Activated CD8-positive, alpha-beta T cell treated with anti-CD3 and anti-CD28 coated beads for 36 hours (primary cell): ENCODE results near the gene ZNRF2. TPM values are rescaled to one million over a fixed set of nuclear protein-coding genes. Genes with fewer than 3 reads are reported as not detected.

Experiments used
- ATAC-seq: fragments of 200-7000 bp; cut with Tn5 transposase; one replicate; pipeline ENCODE4 v1.10.0; 2021; ENCODE audit warnings: mild to moderate bottlenecking, moderate library complexity
- CTCF ChIA-PET: fragments of 350-600 bp; sonication (Branson Sonifier 250); formaldehyde crosslinking; loops from one replicate; lab custom pipeline; 2021; ENCODE audit warnings: antibody characterized with exemption; lab: Charles Lee
- POLR2A ChIA-PET: fragments of 350-600 bp; sonication (Branson Sonifier 250); formaldehyde crosslinking; loops from one replicate; lab custom pipeline; 2021; ENCODE audit warnings: antibody characterized with exemption; lab: Charles Lee
- DNase-seq: peaks from one replicate; pipeline ENCODE4 v3.0.0-alpha.2; 2020
- H3K27ac Mint-ChIP-seq: one replicate; pipeline ENCODE4 v1.8.0; 2021; ENCODE audit warnings: mild to moderate bottlenecking, mixed read lengths
- H3K27me3 Mint-ChIP-seq: one replicate; pipeline ENCODE4 v1.8.0; 2021; ENCODE audit warnings: mixed read lengths
- H3K36me3 Mint-ChIP-seq: one replicate; pipeline ENCODE4 v1.8.0; 2021; ENCODE audit warnings: low read depth, mixed read lengths
- H3K4me1 Mint-ChIP-seq: one replicate; pipeline ENCODE4 v1.8.0; 2021; ENCODE audit warnings: low read depth, mixed read lengths
- H3K4me3 Mint-ChIP-seq: one replicate; pipeline ENCODE4 v1.8.0; 2021; ENCODE audit warnings: mild to moderate bottlenecking, moderate library complexity, mixed read lengths
- H3K9me3 Mint-ChIP-seq: one replicate; pipeline ENCODE4 v1.8.0; 2021; ENCODE audit warnings: mixed read lengths
- CTCF ChIP-seq: fragments of 200-600 bp; IDR thresholded peaks from one replicate; pipeline ENCODE4 v1.8.0; 2022; ENCODE audit warnings: antibody characterized with exemption, mild to moderate bottlenecking
- intact Hi-C: fragments of 100-400 bp; cut with micrococcal nuclease; formaldehyde crosslinking; loops from one replicate; pipeline ENCODE4 v1.10.0; 2022
- total RNA-seq, 2 experiments: library from RNA; stranded (reverse); gene quantifications; one replicate each; pipeline ENCODE4 v1.2.3, GENCODE V29; 2021

ZNRF2 gene
- total RNA-seq, 2 experiments from 2014 or later: 8.9 to 9.7 TPM

GRCh38 chr7:30268586-30268985 lies 15.8 kb upstream of the ZNRF2 start:
- Mint-ChIP-seq H3K4me1 (no peaks in the 10 kb centered on the region), H3K27ac (no peak overlapping the region), H3K27me3 (no peaks in the 10 kb centered on the region), H3K4me3 (no peak overlapping the region), H3K36me3 (no peaks in the 10 kb centered on the region), H3K9me3 (no peaks in the 10 kb centered on the region)
- POLR2A ChIA-PET: no interaction called here
- no peak for TF ChIP-seq CTCF
- intact Hi-C loops: no loop called here
- CTCF ChIA-PET: interaction anchor here (0.7 to 1.2 kb wide), 2 partner anchors 9 to 300 kb away, joined by 3 to 4 read pairs; no protein-coding TSS in a partner anchor
- no peak for DNase-seq
- ATAC-seq: no peak

- ATAC-seq (no peak), DNase-seq (no peak)
- H3K9me3 Mint-ChIP-seq: no peaks in the 10 kb centered on the region
- CTCF ChIA-PET: interaction anchor here (0.7 to 1.0 kb wide), 2 partner anchors 21 to 299 kb away, joined by 3 to 4 read pairs; no protein-coding TSS in a partner anchor
- no peaks in the 10 kb centered on the region for H3K36me3 Mint-ChIP-seq
- no peaks in the 10 kb centered on the region for H3K4me1 Mint-ChIP-seq
- no peak overlapping the region for H3K27ac Mint-ChIP-seq
- no peaks in the 10 kb centered on the region for H3K27me3 Mint-ChIP-seq
- intact Hi-C loops: no loop called here
- no peak overlapping the region for H3K4me3 Mint-ChIP-seq
- POLR2A ChIA-PET: no interaction called here
- no peak for TF ChIP-seq CTCF
Measured at GRCh38 chr7:30269490-30269889, 14.9 kb upstream of the ZNRF2 start.

- H3K9me3 Mint-ChIP-seq: no peaks in the 10 kb centered on the region
Measured at GRCh38 chr7:30270921-30271320, 13.5 kb upstream of the ZNRF2 start.

GRCh38 chr7:30272126-30272525 lies 12.3 kb upstream of the ZNRF2 start:
- ChIA-PET POLR2A (no interaction called here), CTCF (interaction anchor here (7.7 kb wide), 1 partner anchor 80 kb away, joined by 96 read pairs; no protein-coding TSS in a partner anchor)
- Mint-ChIP-seq H3K9me3 (no peaks in the 10 kb centered on the region), H3K27ac (no peak overlapping the region), H3K36me3 (no peaks in the 10 kb centered on the region), H3K27me3 (no peaks in the 10 kb centered on the region), H3K4me3 (no peak overlapping the region), H3K4me1 (no peaks in the 10 kb centered on the region)
- DNase-seq: no peak
- intact Hi-C loops: loop anchor here (10.0 kb wide), 2 partner anchors 107 to 233 kb away; partner anchors contain the start of gene GGCT
- ATAC-seq: no peak
- no peak for TF ChIP-seq CTCF

More at GRCh38 chr7:30270921-30271320, 13.5 kb upstream of the ZNRF2 start:
- H3K27ac Mint-ChIP-seq: no peak overlapping the region
- intact Hi-C loops: loop anchor here (10.0 kb wide), 2 partner anchors 106 to 234 kb away; partner anchors contain the start of gene GGCT
- no peaks in the 10 kb centered on the region for H3K4me1 Mint-ChIP-seq
- DNase-seq: no peak
- ChIA-PET CTCF (no interaction called here), POLR2A (no interaction called here)
- TF ChIP-seq CTCF: no peak
- no peaks in the 10 kb centered on the region for H3K27me3 Mint-ChIP-seq
- ATAC-seq: no peak
- H3K36me3 Mint-ChIP-seq: no peaks in the 10 kb centered on the region
- no peak overlapping the region for H3K4me3 Mint-ChIP-seq

- POLR2A ChIA-PET: no interaction called here
- intact Hi-C loops: loop anchor here (10.0 kb wide), 2 partner anchors 109 to 231 kb away; partner anchors contain the start of gene GGCT
Measured at GRCh38 chr7:30273552-30273951, 10.8 kb upstream of the ZNRF2 start.

More at GRCh38 chr7:30273552-30273951, 10.8 kb upstream of the ZNRF2 start:
- Mint-ChIP-seq H3K9me3 (no peaks in the 10 kb centered on the region), H3K27me3 (no peaks in the 10 kb centered on the region), H3K27ac (no peak overlapping the region), H3K4me3 (no peak overlapping the region), H3K36me3 (no peaks in the 10 kb centered on the region), H3K4me1 (no peaks in the 10 kb centered on the region)
- no peak for ATAC-seq
- TF ChIP-seq CTCF: no peak
- DNase-seq: no peak
- CTCF ChIA-PET: interaction anchor here (1.0 to 7.7 kb wide), 7 partner anchors 10 to 290 kb away, joined by 3 to 96 read pairs (median 4); partner anchors contain the start of gene ZNRF2
